RPMI8226 (cell line): ENCODE measurements around the gene NOX5.

Source experiments
- DNase-seq: peaks from one replicate; pipeline ENCODE4 v3.0.0-alpha.2; 2015

The NOX5 gene

DNA sequence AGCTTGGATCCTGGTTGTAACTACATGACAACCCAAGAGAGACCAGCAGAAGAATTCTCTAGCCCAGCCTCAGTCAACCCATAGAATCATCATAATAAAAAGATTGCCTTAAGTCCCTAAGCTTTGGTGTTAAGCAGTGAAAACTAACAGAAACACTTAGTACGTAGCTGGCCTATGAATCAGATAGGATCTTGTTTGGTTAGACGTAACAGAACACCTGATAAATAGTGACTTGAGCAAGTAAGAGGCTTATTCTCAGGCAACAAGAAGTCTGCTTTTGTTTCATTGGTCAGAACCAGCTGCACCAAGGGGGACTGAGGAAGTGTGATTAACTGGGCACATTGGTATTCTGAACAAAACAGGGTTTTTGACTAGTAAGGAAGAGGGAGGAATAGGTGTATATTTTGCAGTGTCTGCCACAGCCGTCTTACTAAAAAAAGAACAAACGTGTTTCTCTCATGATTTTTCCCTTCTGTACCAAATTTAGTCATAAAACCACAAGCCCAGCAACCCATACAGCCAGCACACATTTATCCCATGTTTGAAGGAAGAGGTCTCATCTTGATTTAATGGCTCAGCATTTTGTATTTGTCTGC is 92.6 kb downstream of the NOX5 start:
- peak; percentile 90 for DNase-seq
